Right lobe of liver (tissue), 6 donors: ENCODE data around the gene TLX2. TPM values are rescaled to one million over a fixed set of nuclear protein-coding genes. Genes with fewer than 3 reads are reported as not detected.

ENCODE experiments used
- ATAC-seq, 4 donors: fragments of 200-7000 bp; cut with Tn5 transposase; one replicate each; pipeline ENCODE4 v1.9.1; 2020; ENCODE audit warnings: mild to moderate bottlenecking in 4 of 4, moderate library complexity in 4 of 4
- DNase-seq, 3 donors: peaks; one replicate each; pipeline ENCODE4 v3.0.0-alpha.2; 2020
- H3K27ac ChIP-seq, 3 donors: fragments of 200-600 bp; one replicate each; pipeline ENCODE4 v1.8.0; 2022
- H3K27me3 ChIP-seq, 2 donors: fragments of 200-600 bp; one replicate each; pipeline ENCODE4 v1.8.0; 2022
- H3K36me3 ChIP-seq, 4 donors: fragments of 200-600 bp; sonication (generic) in 1 of 4; one replicate each; pipeline versions ENCODE4 v1.5.1 to v1.8.0; 2017 to 2022; ENCODE audit warnings: control low read depth in 1 of 4
- H3K4me1 ChIP-seq, 4 donors: fragments of 200-600 bp; sonication (generic) in 1 of 4; one replicate each; pipeline versions ENCODE4 v1.5.1 to v1.8.0; 2017 to 2022; ENCODE audit warnings: control low read depth in 1 of 4
- H3K4me3 ChIP-seq, 3 donors: fragments of 200-600 bp; one replicate each; pipeline ENCODE4 v1.8.0; 2022
- H3K9me3 ChIP-seq, 4 donors: fragments of 200-600 bp; sonication (generic) in 1 of 4; one replicate each; pipeline versions ENCODE4 v1.5.1 to v1.8.0; 2017 to 2022; ENCODE audit warnings: control low read depth in 1 of 4
- POLR2A ChIP-seq: fragments of 450-650 bp; IDR thresholded peaks from one replicate; pipeline ENCODE4 v1.6.1; 2017; ENCODE audit warnings: antibody characterized with exemption, mild to moderate bottlenecking
- WGBS: methylation state at CpG from one replicate; pipeline ENCODE4 v1.1.6; 2018; ENCODE audit warnings: low coverage, low lambda C conversion rate; ENCODE audit not compliant: insufficient coverage; ENCODE audit errors: missing lambda C conversion rate; 5-methylcytosine and 5-hydroxymethylcytosine counted together
- intact Hi-C, 2 donors: fragments of 100-400 bp; cut with DNase I; formaldehyde crosslinking; loops; one replicate each; pipeline versions ENCODE4 v1.11.2 to v1.14.1; 2022
- total RNA-seq, 6 experiments: library from RNA; depleted of rRNA in 2 of 6; stranded (reverse); fragments of >200 nt in 2 of 6; fragmentation: NEBNext Ultra II Directional in 3 of 6; extraction: Animal tissue kit (Norgen Biotek cat#: 25700) in 3 of 6; gene quantifications; one replicate each; pipeline versions ENCODE4 v1.1.0 to v1.2.4, GENCODE V29; 2016 to 2023
- TF ChIP-seq, protein P1 (sequence below), 4 donors: fragments of 200-600 bp in 3 of 4; fragments of 450-650 bp in 1 of 4; IDR thresholded peaks; one replicate each; pipeline versions ENCODE4 v1.5.1 to v1.8.0; 2016 to 2022; ENCODE audit warnings: antibody characterized with exemption in 4 of 4, mild to moderate bottlenecking in 2 of 4
- donor health status: DM: no; HTN: yes; CAD: no.
- donor health status: DM: no; HTN: no; CAD: no.
- donor health status: DM: no; HTN: no; CAD: no.
- donor health status: DM: no; HTN: yes; CAD: no.
- donor health status: DM: no; HTN: yes; CAD: no.

Gene TLX2
- total RNA-seq, 6 experiments from 2014 or later, result not detected

DNA sequence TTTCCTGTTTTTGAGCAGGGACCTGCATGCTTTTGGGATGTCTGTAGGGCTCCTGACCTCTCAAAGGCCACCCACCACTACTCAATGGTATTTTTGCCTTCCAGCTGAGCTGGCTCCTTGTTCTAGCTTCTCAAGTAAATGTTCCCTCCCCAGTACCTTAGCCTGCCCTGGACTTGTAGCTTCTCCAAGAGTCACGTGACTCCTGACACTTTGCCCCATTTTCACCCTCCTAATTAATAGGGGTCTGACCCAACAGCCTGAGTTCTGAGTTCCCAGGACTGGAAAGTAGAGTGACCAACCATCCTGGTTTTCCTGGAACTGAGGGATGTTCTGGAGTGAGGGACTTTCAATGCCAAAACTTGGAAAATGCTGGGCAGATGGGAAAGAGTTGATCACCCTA, 18.8 kb upstream of the TLX2 start:
- WGBS, result 73% methylated on average over 1 of the region's 1 CpG
- Histone ChIP-seq H3K9me3 (no peaks in the 10 kb centered on the region), H3K4me1 (peaks cover 0 to 75% (median 28%) of the 10 kb centered on the region in 4 donors), H3K27me3 (no peaks in the 10 kb centered on the region), H3K4me3 (no peak overlapping the region), H3K36me3 (peaks cover 0 to 32% (median 9%) of the 10 kb centered on the region in 4 donors), H3K27ac (no peak overlapping the region)
- intact Hi-C loops, result no loop called here
- TF ChIP-seq, protein P1, sequence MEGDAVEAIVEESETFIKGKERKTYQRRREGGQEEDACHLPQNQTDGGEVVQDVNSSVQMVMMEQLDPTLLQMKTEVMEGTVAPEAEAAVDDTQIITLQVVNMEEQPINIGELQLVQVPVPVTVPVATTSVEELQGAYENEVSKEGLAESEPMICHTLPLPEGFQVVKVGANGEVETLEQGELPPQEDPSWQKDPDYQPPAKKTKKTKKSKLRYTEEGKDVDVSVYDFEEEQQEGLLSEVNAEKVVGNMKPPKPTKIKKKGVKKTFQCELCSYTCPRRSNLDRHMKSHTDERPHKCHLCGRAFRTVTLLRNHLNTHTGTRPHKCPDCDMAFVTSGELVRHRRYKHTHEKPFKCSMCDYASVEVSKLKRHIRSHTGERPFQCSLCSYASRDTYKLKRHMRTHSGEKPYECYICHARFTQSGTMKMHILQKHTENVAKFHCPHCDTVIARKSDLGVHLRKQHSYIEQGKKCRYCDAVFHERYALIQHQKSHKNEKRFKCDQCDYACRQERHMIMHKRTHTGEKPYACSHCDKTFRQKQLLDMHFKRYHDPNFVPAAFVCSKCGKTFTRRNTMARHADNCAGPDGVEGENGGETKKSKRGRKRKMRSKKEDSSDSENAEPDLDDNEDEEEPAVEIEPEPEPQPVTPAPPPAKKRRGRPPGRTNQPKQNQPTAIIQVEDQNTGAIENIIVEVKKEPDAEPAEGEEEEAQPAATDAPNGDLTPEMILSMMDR (IDR thresholded peaks at IDR 0.05), result no peak
- no peak for TF ChIP-seq POLR2A
- no peak for DNase-seq
- ATAC-seq, result no peak

DNA sequence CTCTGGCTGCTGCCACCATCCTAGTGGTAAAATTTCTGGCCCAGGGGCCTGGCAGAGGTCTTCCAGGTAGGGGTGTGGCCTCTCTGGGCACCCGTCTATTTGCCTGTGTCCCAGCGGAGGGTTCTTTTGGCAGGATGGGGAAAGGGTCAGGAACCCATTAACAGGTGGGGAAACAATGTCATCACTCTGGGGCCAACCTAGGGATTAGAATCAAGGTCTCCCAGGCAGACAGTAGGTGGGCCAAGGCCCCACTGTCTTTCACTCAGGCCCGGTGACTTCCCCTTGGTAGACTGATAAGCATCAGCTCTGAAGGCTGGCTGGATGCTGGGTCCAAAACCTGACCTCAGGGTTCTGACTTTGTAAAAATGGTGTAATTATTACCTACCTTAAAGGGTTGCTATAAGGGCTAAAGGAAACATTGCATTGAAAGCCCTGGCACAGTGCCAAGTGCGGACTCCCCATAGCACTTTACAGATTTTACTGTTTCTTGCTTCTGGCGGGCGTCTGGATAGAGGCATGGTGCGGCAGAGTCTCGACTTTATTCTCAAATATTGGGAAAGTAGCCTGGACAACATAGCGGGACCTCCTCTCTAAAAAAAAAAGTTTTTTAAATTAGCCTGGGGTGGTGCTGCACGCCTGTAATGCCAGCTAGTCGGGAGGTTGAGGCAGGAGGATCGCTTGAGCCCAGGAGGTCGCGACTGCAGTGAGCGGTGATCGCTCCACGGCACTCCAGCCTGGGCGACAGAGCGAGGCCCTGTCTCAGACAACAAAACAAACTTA, 17.1 kb upstream of the TLX2 start:
- Histone ChIP-seq H3K36me3 (peaks cover 0 to 17% (median 7%) of the 10 kb centered on the region in 4 donors), H3K9me3 (no peaks in the 10 kb centered on the region), H3K27ac (peak overlapping the region in 1 of 3 donors; percentile 66), H3K27me3 (no peaks in the 10 kb centered on the region), H3K4me1 (peaks cover 0 to 70% (median 21%) of the 10 kb centered on the region in 4 donors), H3K4me3 (peak overlapping the region in 2 of 3 donors; percentile 37 to 55)
- ATAC-seq, result no peak
- TF ChIP-seq, protein P1 (IDR thresholded peaks at IDR 0.05), result no peak
- TF ChIP-seq POLR2A, result no peak
- DNase-seq, result no peak
- 34% methylated on average over 15 of the region's 19 CpGs for WGBS
- intact Hi-C loops, result no loop called here

DNA sequence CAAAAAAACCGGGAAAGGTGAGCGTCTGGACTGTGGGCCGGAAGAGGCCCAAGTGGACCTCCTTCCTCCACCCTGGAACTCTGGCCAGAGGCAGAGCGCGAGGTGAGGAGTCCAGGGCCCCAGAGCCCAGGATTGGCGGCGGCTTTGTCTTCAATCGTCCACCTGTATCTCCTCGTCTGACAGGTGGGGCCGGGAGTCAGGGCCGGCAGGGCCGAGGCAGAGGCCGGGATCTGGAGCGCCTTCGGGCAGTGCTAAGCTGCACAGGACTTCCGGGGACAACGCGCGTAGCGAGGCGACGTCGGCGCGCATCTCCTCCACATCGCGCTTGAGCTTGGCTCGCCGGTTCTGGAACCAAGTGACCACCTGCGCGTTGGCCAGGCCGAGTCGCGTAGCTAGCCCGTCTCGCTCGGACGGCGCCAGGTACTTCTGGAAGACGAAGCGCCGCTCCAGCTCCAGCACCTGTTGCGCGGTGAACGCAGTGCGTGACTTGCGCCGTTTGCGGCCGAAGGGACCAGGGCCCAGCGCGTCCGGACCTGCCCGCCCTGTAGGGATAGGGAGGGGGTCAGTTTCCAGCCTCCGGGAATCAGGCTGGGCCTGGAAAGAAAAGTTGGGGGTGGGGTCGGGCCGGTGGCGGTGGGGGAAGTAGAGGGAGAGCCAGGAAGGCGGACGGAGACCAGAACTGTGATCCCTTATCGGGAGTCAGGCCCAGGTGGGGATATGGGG, 16.3 kb upstream of the TLX2 start:
- ATAC-seq, result peak; percentile 6 to 29 (median 16)
- intact Hi-C loops, result no loop called here

DNA sequence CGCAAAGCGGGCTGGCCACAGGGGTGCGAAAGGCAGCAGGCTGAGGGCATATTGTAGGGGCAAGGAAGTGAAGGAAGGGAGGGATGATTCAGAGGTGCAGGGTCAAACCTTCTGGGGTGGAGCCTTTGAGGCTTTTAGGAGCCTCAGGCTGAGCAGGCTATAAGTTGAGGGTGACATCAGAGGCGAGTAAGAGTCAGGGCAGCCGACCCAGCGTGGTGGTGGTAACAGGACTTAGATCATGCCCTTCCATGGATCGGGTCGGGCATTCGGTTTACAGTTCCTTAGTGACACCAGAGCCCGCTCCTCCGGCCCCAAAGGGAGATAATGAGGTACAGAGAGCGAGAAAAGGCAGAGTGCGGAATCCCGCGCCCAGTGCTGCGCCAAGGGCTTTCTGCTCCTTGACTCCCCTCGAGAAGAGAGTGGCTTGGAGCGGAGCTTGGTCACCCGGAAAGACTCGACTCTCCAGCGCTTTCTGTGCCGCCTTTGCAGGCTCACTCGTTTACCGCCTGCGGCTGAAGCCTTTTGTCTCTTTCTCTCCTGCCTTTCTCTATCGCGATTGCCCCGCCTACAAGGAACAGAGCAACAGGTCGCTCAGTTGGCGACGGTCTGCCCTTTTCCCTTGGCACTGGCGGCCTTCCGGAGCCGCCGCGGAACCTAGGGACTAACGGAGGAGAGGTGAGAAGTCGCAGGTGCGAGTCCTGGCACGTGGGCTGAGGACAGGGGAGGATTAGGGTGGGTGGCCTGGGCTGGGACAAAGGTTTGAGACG, 15.6 kb upstream of the TLX2 start:
- peaks cover 0 to 55% (median 14%) of the 10 kb centered on the region in 4 donors for H3K4me1 ChIP-seq
- ATAC-seq (peak; percentile 0 to 43 (median 12)), DNase-seq (peak in 1 of 3 donors; percentile 66)
- peak overlapping the region in 2 of 3 donors; percentile 11 to 66 for H3K27ac ChIP-seq
- intact Hi-C loops, result no loop called here
- peaks cover 0 to 3% (median under 1%) of the 10 kb centered on the region in 4 donors for H3K36me3 ChIP-seq
- no peaks in the 10 kb centered on the region for H3K27me3 ChIP-seq
- TF ChIP-seq, protein P1 (IDR thresholded peaks at IDR 0.05), result no peak
- TF ChIP-seq POLR2A, result no peak
- 11% methylated on average over 25 of the region's 41 CpGs for WGBS
- H3K9me3 ChIP-seq, result no peaks in the 10 kb centered on the region
- peak overlapping the region; percentile 37 to 55 (median 44) for H3K4me3 ChIP-seq

More for the DNA sequence above, 16.3 kb upstream of the TLX2 start:
- 22% methylated on average over 11 of the region's 61 CpGs for WGBS
- Histone ChIP-seq H3K4me1 (peaks cover 0 to 63% (median 17%) of the 10 kb centered on the region in 4 donors), H3K9me3 (no peaks in the 10 kb centered on the region), H3K36me3 (peaks cover 0 to 10% (median 5%) of the 10 kb centered on the region in 4 donors), H3K4me3 (peak overlapping the region; percentile 37 to 55 (median 44)), H3K27me3 (no peaks in the 10 kb centered on the region), H3K27ac (peak overlapping the region in 2 of 3 donors; percentile 5 to 66)
- peak in 2 of 3 donors; percentile 55 to 59 for DNase-seq
- TF ChIP-seq, protein P1 (IDR thresholded peaks at IDR 0.05), result no peak
- no peak for TF ChIP-seq POLR2A
